GM23338 (cell line): ENCODE data around the gene RAB27B. TPM values are rescaled to one million over a fixed set of nuclear protein-coding genes. Genes with fewer than 3 reads are reported as not detected.

Source experiments
- ATAC-seq: fragments of 200-7000 bp; cut with Tn5 transposase; 3 replicates; pipeline ENCODE4 v1.9.1; 2020
- DNase-seq: peaks from one replicate; pipeline ENCODE4 v3.0.0-alpha.2; 2015; ENCODE audit warnings: low spot score
- H2AFZ ChIP-seq: fragments of 200-600 bp; sonication (generic); 2 replicates; pipeline ENCODE4 v1.8.0; 2016; ENCODE audit warnings: antibody characterized with exemption, mild to moderate bottlenecking, moderate library complexity
- H3F3A ChIP-seq: fragments of 200-600 bp; sonication (generic); replicated peaks from 2 replicates; pipeline ENCODE4 v1.8.0; 2017; ENCODE audit warnings: antibody characterized with exemption, mixed run types, low read depth
- H3K27ac ChIP-seq: fragments of 200-600 bp; sonication (generic); 2 replicates; pipeline ENCODE4 v1.6.1; 2016; ENCODE audit warnings: low read depth
- H3K27me3 ChIP-seq: fragments of 200-600 bp; sonication (generic); 2 replicates; pipeline ENCODE4 v1.8.0; 2016; ENCODE audit warnings: mild to moderate bottlenecking, mixed run types, moderate library complexity; ENCODE audit not compliant: insufficient read depth
- H3K36me3 ChIP-seq: fragments of 200-600 bp; sonication (generic); 2 replicates; pipeline ENCODE4 v1.8.0; 2016; ENCODE audit warnings: mild to moderate bottlenecking; ENCODE audit not compliant: insufficient read depth
- H3K4me1 ChIP-seq: fragments of 200-600 bp; sonication (generic); 2 replicates; pipeline ENCODE4 v1.8.0; 2016; ENCODE audit warnings: mild to moderate bottlenecking, moderate library complexity; ENCODE audit not compliant: insufficient read depth
- H3K4me2 ChIP-seq: fragments of 200-600 bp; sonication (generic); 2 replicates; pipeline ENCODE4 v1.7.1; 2017; ENCODE audit warnings: mixed run types
- H3K4me3 ChIP-seq: fragments of 200-600 bp; sonication (generic); 2 replicates; pipeline ENCODE4 v1.6.1; 2016; ENCODE audit warnings: mixed run types
- H3K79me2 ChIP-seq: fragments of 200-600 bp; sonication (generic); replicated peaks from 2 replicates; pipeline ENCODE4 v1.8.0; 2017; ENCODE audit warnings: mild to moderate bottlenecking; ENCODE audit not compliant: insufficient read depth
- H3K9me2 ChIP-seq: fragments of 200-600 bp; sonication (generic); 2 replicates; pipeline ENCODE4 v1.8.0; 2017; ENCODE audit not compliant: insufficient read depth
- H4K20me1 ChIP-seq: fragments of 200-600 bp; sonication (generic); replicated peaks from 2 replicates; pipeline ENCODE4 v1.8.0; 2017; ENCODE audit warnings: mild to moderate bottlenecking; ENCODE audit not compliant: insufficient read depth
- H3K27ac Mint-ChIP-seq: 2 replicates; pipeline ENCODE4 v1.8.0; 2020; ENCODE audit warnings: inconsistent platforms, mild to moderate bottlenecking, moderate library complexity, mixed read lengths
- H3K27me3 Mint-ChIP-seq: 3 replicates; pipeline ENCODE4 v1.8.0; 2022; ENCODE audit warnings: low read depth, mild to moderate bottlenecking, moderate library complexity, mixed read lengths, inconsistent platforms; ENCODE audit not compliant: insufficient read depth, poor library complexity
- H3K36me3 Mint-ChIP-seq: 3 replicates; pipeline ENCODE4 v1.8.0; 2021; ENCODE audit warnings: low read depth, mild to moderate bottlenecking, inconsistent platforms, moderate library complexity, mixed read lengths
- H3K4me1 Mint-ChIP-seq: 3 replicates; pipeline ENCODE4 v1.8.0; 2020; ENCODE audit warnings: mild to moderate bottlenecking, inconsistent platforms, mixed read lengths
- H3K4me3 Mint-ChIP-seq: 3 replicates; pipeline ENCODE4 v1.8.0; 2021; ENCODE audit warnings: moderate library complexity, mild to moderate bottlenecking, inconsistent platforms, mixed read lengths
- H3K9me3 Mint-ChIP-seq: 3 replicates; pipeline ENCODE4 v1.8.0; 2020; ENCODE audit warnings: moderate library complexity, mild to moderate bottlenecking, inconsistent platforms, mixed read lengths
- EZH2 ChIP-seq: fragments of 200-600 bp; sonication (generic); IDR thresholded peaks from one replicate; pipeline ENCODE4 v1.8.0; 2017; ENCODE audit warnings: antibody characterized with exemption, mild to moderate bottlenecking, low read depth; ENCODE audit not compliant: unreplicated experiment
- NANOG ChIP-seq: IDR thresholded peaks from 2 replicates; pipeline ENCODE4 v1.6.1; 2016; ENCODE audit warnings: antibody characterized with exemption, borderline replicate concordance
- ZNF114 ChIP-seq: fragments of 250-450 bp; sonication (Bioruptor Pico); IDR thresholded peaks from 2 replicates; pipeline ENCODE4 v1.5.0; 2020; ENCODE audit warnings: mild to moderate bottlenecking, moderate library complexity
- ZNF331 ChIP-seq: fragments of 250-450 bp; sonication (Bioruptor Pico); IDR thresholded peaks from 2 replicates; pipeline ENCODE4 v1.5.0; 2020; ENCODE audit warnings: low read depth, mild to moderate bottlenecking, moderate library complexity
- polyA plus RNA-seq: library from polyadenylated mRNA; unstranded; fragments of >200 nt; fragmentation: Nextera tagmentation; extraction: Ambion mirVana; gene quantifications from 2 replicates; pipeline ENCODE4 v1.2.1, GENCODE V29; 2016
- total RNA-seq: library from RNA; depleted of rRNA; stranded (reverse); fragments of >200 nt; shearing (Covaris generic); gene quantifications from 2 replicates; pipeline ENCODE4 v1.2.3, GENCODE V29; 2014
- TF ChIP-seq, protein P1 (sequence below): fragments of 250-450 bp; sonication (Bioruptor Pico); IDR thresholded peaks from 2 replicates; pipeline ENCODE4 v1.5.0; 2020; ENCODE audit warnings: mild to moderate bottlenecking, moderate library complexity

The RAB27B gene
- total and polyA plus RNA-seq, 2 experiments from 2014 or later: 0.13 to 0.56 TPM

- H3K27ac Mint-ChIP-seq: no peak overlapping the region
- Histone ChIP-seq H3K79me2 (no peaks in the 10 kb centered on the region), H3K4me3 (no peak overlapping the region), H2AFZ (no peak overlapping the region), H3K4me2 (no peak overlapping the region), H3F3A (no peaks in the 10 kb centered on the region), H3K27ac (no peak overlapping the region), H3K27me3 (no peaks in the 10 kb centered on the region), H3K4me1 (no peaks in the 10 kb centered on the region), H3K36me3 (no peaks in the 10 kb centered on the region), H3K9me2 (no peaks in the 10 kb centered on the region), H4K20me1 (no peaks in the 10 kb centered on the region)
- DNase-seq: no peak
- no peak for ATAC-seq
- H3K4me1 Mint-ChIP-seq: no peaks in the 10 kb centered on the region
- TF ChIP-seq, protein P1, sequence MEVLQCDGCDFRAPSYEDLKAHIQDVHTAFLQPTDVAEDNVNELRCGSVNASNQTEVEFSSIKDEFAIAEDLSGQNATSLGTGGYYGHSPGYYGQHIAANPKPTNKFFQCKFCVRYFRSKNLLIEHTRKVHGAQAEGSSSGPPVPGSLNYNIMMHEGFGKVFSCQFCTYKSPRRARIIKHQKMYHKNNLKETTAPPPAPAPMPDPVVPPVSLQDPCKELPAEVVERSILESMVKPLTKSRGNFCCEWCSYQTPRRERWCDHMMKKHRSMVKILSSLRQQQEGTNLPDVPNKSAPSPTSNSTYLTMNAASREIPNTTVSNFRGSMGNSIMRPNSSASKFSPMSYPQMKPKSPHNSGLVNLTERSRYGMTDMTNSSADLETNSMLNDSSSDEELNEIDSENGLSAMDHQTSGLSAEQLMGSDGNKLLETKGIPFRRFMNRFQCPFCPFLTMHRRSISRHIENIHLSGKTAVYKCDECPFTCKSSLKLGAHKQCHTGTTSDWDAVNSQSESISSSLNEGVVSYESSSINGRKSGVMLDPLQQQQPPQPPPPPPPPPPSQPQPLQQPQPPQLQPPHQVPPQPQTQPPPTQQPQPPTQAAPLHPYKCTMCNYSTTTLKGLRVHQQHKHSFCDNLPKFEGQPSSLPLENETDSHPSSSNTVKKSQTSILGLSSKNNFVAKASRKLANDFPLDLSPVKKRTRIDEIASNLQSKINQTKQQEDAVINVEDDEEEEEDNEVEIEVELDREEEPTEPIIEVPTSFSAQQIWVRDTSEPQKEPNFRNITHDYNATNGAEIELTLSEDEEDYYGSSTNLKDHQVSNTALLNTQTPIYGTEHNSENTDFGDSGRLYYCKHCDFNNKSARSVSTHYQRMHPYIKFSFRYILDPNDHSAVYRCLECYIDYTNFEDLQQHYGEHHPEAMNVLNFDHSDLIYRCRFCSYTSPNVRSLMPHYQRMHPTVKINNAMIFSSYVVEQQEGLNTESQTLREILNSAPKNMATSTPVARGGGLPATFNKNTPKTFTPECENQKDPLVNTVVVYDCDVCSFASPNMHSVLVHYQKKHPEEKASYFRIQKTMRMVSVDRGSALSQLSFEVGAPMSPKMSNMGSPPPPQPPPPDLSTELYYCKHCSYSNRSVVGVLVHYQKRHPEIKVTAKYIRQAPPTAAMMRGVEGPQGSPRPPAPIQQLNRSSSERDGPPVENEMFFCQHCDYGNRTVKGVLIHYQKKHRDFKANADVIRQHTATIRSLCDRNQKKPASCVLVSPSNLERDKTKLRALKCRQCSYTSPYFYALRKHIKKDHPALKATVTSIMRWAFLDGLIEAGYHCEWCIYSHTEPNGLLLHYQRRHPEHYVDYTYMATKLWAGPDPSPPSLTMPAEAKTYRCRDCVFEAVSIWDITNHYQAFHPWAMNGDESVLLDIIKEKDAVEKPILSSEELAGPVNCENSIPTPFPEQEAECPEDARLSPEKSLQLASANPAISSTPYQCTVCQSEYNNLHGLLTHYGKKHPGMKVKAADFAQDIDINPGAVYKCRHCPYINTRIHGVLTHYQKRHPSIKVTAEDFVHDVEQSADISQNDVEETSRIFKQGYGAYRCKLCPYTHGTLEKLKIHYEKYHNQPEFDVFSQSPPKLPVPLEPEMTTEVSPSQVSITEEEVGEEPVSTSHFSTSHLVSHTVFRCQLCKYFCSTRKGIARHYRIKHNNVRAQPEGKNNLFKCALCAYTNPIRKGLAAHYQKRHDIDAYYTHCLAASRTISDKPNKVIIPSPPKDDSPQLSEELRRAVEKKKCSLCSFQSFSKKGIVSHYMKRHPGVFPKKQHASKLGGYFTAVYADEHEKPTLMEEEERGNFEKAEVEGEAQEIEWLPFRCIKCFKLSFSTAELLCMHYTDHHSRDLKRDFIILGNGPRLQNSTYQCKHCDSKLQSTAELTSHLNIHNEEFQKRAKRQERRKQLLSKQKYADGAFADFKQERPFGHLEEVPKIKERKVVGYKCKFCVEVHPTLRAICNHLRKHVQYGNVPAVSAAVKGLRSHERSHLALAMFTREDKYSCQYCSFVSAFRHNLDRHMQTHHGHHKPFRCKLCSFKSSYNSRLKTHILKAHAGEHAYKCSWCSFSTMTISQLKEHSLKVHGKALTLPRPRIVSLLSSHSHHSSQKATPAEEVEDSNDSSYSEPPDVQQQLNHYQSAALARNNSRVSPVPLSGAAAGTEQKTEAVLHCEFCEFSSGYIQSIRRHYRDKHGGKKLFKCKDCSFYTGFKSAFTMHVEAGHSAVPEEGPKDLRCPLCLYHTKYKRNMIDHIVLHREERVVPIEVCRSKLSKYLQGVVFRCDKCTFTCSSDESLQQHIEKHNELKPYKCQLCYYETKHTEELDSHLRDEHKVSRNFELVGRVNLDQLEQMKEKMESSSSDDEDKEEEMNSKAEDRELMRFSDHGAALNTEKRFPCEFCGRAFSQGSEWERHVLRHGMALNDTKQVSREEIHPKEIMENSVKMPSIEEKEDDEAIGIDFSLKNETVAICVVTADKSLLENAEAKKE (CRISPR knock-in tag): no peak
- no peaks in the 10 kb centered on the region for H3K27me3 Mint-ChIP-seq
- H3K36me3 Mint-ChIP-seq: no peaks in the 10 kb centered on the region
- no peaks in the 10 kb centered on the region for H3K9me3 Mint-ChIP-seq
- H3K4me3 Mint-ChIP-seq: no peak overlapping the region
Measured at GRCh38 chr18:54888933-54889332, 60.7 kb downstream of the RAB27B start.

- Mint-ChIP-seq H3K36me3 (no peaks in the 10 kb centered on the region), H3K9me3 (no peaks in the 10 kb centered on the region), H3K27ac (no peak overlapping the region), H3K4me3 (no peak overlapping the region), H3K27me3 (no peaks in the 10 kb centered on the region), H3K4me1 (peaks cover 6% of the 10 kb centered on the region; the same call in 2 of the 3 replicates)
- Histone ChIP-seq H3K4me2 (no peak overlapping the region), H3K27ac (no peak overlapping the region), H3K79me2 (no peaks in the 10 kb centered on the region), H4K20me1 (no peaks in the 10 kb centered on the region), H3K4me1 (no peaks in the 10 kb centered on the region), H3K27me3 (no peaks in the 10 kb centered on the region), H3K36me3 (no peaks in the 10 kb centered on the region), H3K9me2 (no peaks in the 10 kb centered on the region), H2AFZ (no peak overlapping the region), H3F3A (no peaks in the 10 kb centered on the region), H3K4me3 (no peak overlapping the region)
- DNase-seq: no peak
- no peak for ATAC-seq
- TF ChIP-seq NANOG: no peak
- no peak for TF ChIP-seq ZNF331 (CRISPR knock-in tag)
- TF ChIP-seq ZNF114: no peak
- TF ChIP-seq, protein P1 (CRISPR knock-in tag): no peak
- no peak for TF ChIP-seq EZH2
Measured at GRCh38 chr18:54899500-54899899, 71.2 kb downstream of the RAB27B start.
